Ovary (tissue), 3 donors: Measurements from ENCODE around the gene RBKS.

Experiments
- CTCF ChIP-seq, 3 donors: fragments of 450-650 bp in 2 of 3; fragments of 200-600 bp in 1 of 3; IDR thresholded peaks; one replicate each; pipeline versions ENCODE4 v1.5.1 to v1.8.0; 2016 to 2022; ENCODE audit warnings: antibody characterized with exemption in 3 of 3, mild to moderate bottlenecking in 1 of 3
- POLR2A ChIP-seq: fragments of 450-650 bp; IDR thresholded peaks from one replicate; pipeline ENCODE4 v1.6.1; 2017; ENCODE audit warnings: antibody characterized with exemption, mild to moderate bottlenecking, moderate library complexity
- donor health status: DM: no; HTN: no; CAD: no.

- TF ChIP-seq POLR2A, result no peak
- no peak for TF ChIP-seq CTCF (IDR thresholded peaks at IDR 0.05)
These were observed 11.9 kb upstream of the RBKS start for GRCh38 chr2:27902098-27902497.
